ENCODE results near the gene MAPKAPK3. TPM values are rescaled to one million over a fixed set of nuclear protein-coding genes. Genes with fewer than 3 reads are reported as not detected.

Gene MAPKAPK3
- total RNA-seq: 100 to 1,000 TPM; 235 to 466 (median 387) TPM

GRCh38 chr3:50617096-50617791 is at the start of gene MAPKAPK3:
Gene MAPKAPK3 (plus strand): TSS chr3:50617151. CDS start chr3:50617566, 415 bp downstream.
- peak; percentile 66 to 89 for DNase-seq

DNA sequence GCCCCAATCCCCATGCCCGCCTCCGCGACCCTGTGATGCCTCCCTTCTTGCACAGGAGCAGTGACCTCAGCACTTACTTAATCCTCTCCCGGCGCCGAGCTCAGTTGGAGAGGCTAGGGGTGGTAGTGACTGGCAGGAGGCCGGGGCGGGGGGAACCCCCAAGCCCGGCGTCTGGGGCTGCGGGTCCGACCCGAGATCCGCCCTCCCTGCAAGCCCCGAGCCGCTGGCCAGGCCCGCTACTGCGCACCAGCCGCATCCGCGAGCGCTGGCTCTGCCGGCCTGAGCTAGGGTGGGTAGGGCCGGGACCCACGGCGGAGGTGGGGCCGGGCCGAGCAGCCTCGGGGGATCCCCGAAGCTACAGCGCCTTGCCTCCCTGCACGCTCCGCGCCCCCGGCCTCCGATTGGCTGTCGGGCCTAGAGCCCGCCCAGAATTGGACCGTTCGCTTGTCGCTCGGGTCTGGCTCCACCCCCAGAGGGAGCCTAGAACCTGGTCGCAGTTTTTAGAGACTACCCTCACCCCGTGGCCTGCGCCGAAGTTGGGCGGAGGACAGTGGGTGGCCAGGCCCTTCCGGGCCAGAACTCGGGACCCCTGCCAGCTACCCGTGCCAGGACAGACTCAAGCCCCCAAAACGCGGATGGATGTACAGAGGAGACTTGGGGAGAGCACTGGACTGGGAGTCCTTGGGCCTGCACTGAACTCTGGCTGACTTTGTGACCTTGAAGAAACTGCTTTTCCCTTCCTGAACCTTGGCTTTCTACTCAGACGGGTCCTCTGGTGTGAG is 49.4 kb upstream of the MAPKAPK3 start, which contains the start of gene C3orf18:
Gene C3orf18, minus strand, starts transcription at position 362 of the 782 bp plus-strand sequence. CDS start 2,048 bp downstream, outside the sequence.
- intact Hi-C loops (cut with DNase I; ENCODE audit: low total_unique reads): loop anchor here (5.0 to 10.0 kb wide), 2 partner anchors 107 to 210 kb away; partner anchors contain the start of genes DOCK3 and TMEM115
- H3K4me3 ChIP-seq: peak within 1 kb of the TSS; percentile 81 to 92 (median 86)
- in situ Hi-C loops (cut with MboI; ENCODE audit: low sequenced_read_pairs in 4 of 4): no loop called here
- no peaks in the 10 kb centered on the region for H3K27me3 ChIP-seq
- peaks cover 35 to 45% of the 10 kb centered on the region in 2 donors for H3K4me1 ChIP-seq
- peak; percentile 89 to 92 for DNase-seq
- H3K36me3 ChIP-seq: no peaks in the 10 kb centered on the region
- ATAC-seq: peak; percentile 65 to 70
- peak within 1 kb of the TSS; percentile 88 to 97 (median 92) for H3K27ac ChIP-seq
- peak in 1 of 5 experiments; percentile 9 for TF ChIP-seq CTCF (IDR thresholded peaks at IDR 0.05 in 4 of 5, conservative IDR thresholded peaks at IDR 0.05 in 1 of 5)
- TF ChIP-seq POLR2A (IDR thresholded peaks at IDR 0.05): peak; percentile 58 to 70
- no peaks in the 10 kb centered on the region for H3K9me3 ChIP-seq

More at GRCh38 chr3:50617096-50617791, at the start of gene MAPKAPK3:
- Histone ChIP-seq H3K4me1 (peaks cover 49 to 53% of the 10 kb centered on the region in 2 donors), H3K9me3 (no peaks in the 10 kb centered on the region), H3K27me3 (no peaks in the 10 kb centered on the region), H3K4me3 (peak within 1 kb of the TSS; percentile 80 to 88 (median 84)), H3K36me3 (no peaks in the 10 kb centered on the region), H3K27ac (peak within 1 kb of the TSS; percentile 96 to 98 (median 98))
- peak; percentile 32 to 43 for ATAC-seq
- in situ Hi-C loops (cut with MboI; ENCODE audit: low sequenced_read_pairs in 4 of 4): loop anchor here in 2 of 4 donors (10.0 to 25.0 kb wide), 3 partner anchors 758 to 888 kb away; partner anchors contain the start of genes DCAF1 (in 1 of the 2), MANF (in 1 of the 2) and RBM15B (in 1 of the 2)
- TF ChIP-seq POLR2A (IDR thresholded peaks at IDR 0.05) (peak; percentile 57 to 72), CTCF (IDR thresholded peaks at IDR 0.05 in 4 of 5, conservative IDR thresholded peaks at IDR 0.05 in 1 of 5) (no peak)
- intact Hi-C loops (cut with DNase I; ENCODE audit: low total_unique reads): loop anchor here (1.0 to 5.0 kb wide), 3 partner anchors 8 to 768 kb away; partner anchors contain the start of gene MANF

DNA sequence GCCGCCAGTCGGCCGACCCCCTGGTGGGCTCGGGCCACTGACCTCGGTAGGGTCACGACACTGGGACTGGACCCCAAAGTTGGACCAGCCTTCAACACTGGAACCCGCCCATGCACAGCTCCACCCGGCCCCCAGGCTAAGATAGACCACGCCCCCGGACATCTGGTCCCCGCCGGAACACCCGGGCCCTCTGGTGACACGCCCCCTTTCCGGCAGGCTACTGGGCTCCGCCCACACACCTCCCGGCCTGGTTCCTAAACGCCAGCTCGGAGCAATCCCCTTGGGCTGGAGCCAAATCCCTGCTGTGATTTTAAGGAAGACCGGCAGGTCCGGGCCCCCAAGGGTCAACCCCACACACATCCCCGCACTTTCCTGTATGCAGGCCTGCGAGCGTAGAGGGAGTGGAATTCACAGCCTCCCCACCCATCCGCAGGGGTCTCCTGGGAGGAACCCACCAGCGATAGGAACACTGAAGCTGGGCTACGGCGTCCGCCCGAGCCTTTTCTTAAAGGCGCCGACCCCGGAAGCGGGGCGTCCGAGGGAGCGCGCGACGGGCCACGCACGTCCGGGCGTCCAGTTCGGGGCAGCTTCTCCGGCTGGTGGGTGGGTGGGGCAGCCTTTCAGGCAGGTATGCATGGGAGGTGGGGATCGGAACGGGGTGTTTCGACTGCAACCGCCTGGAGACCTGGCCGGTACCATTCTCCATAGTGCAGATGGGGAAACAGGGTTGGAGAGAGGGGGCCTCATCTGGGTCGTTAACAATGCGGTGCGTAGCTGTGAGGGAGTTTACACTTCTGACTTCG is 47.8 kb upstream of the MAPKAPK3 start, which contains the start of gene HEMK1:
Gene HEMK1, plus strand, starts transcription at position 576 of the 803 bp plus-strand sequence. CDS start 1,583 bp downstream, outside the sequence.
- Histone ChIP-seq H3K4me3 (peak within 1 kb of the TSS; percentile 81 to 92 (median 86)), H3K36me3 (no peaks in the 10 kb centered on the region), H3K9me3 (no peaks in the 10 kb centered on the region), H3K27me3 (no peaks in the 10 kb centered on the region), H3K4me1 (peaks cover 39 to 46% of the 10 kb centered on the region in 2 donors), H3K27ac (peak within 1 kb of the TSS; percentile 88 to 97 (median 92))
- DNase-seq: peak; percentile 97
- TF ChIP-seq CTCF (IDR thresholded peaks at IDR 0.05 in 4 of 5, conservative IDR thresholded peaks at IDR 0.05 in 1 of 5): peak in 3 of 5 experiments; percentile 11 to 20 (median 11)
- TF ChIP-seq POLR2A (IDR thresholded peaks at IDR 0.05): peak; percentile 73 to 78
- peak; percentile 77 to 78 for ATAC-seq
- intact Hi-C loops (cut with DNase I; ENCODE audit: low total_unique reads) (loop anchor here (1.0 to 10.0 kb wide), 4 partner anchors 47 to 930 kb away; partner anchors contain the start of genes DOCK3 and TMEM115), in situ Hi-C loops (cut with MboI; ENCODE audit: low sequenced_read_pairs in 4 of 4) (no loop called here)
